ENCODE data around the gene CEP85.

The CEP85 gene

DNA sequence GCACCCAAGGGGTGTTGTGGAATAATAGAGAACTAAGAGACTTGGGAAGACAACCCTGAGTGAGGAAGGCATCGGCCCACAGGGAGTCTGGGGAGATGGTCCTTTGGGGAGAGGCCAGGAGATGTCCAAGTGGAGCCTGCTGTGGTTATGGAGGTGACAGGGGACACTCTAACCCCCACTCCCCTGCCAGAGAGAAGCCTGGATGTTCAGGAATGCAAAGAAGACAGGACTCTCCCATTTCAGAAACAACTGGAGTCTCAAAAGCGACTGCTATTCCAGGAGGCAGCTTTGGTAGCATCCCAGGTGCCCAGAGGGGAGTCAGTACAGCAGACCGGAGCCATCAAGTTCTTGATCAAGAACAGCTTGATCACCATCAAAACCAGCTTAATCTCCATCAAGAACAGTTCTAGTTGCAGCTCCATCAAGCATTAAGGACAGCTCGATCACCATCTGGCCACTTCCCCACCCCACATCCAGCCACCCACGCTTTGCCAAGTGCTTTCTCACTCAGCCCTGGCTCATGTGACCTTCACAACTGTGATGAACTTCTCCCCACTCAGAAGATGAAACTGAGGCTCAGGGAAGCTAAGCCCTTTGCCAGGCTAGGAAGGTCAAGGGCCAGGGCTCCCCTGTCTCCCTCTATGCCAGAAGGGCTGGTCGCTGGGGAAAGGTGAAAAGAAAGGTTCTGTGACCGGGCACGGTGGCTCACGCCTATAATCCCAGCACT is 84.5 kb downstream of the CEP85 start:
- DNase-seq = no peak

DNA sequence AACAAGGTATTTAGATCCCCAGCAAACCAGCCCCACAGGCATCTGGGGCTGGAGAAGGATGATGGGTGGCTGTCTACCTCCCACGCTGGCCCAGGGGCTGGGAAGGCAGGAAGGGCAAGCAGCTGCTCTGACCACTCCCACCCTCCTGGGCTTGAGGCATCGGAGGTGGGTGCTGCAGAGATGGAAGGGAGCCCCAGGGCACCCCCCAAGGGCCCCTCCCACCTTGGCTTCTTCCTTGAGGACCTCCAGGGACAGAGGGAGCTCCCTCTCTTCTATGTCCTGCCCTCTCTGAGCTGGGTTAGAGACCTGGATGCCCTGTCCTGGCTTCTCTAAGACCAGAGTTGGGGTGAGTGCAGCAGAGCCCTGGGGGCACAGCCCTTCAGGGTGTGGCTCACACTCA is 86.9 kb downstream of the CEP85 start:
- no peak for DNase-seq

DNA sequence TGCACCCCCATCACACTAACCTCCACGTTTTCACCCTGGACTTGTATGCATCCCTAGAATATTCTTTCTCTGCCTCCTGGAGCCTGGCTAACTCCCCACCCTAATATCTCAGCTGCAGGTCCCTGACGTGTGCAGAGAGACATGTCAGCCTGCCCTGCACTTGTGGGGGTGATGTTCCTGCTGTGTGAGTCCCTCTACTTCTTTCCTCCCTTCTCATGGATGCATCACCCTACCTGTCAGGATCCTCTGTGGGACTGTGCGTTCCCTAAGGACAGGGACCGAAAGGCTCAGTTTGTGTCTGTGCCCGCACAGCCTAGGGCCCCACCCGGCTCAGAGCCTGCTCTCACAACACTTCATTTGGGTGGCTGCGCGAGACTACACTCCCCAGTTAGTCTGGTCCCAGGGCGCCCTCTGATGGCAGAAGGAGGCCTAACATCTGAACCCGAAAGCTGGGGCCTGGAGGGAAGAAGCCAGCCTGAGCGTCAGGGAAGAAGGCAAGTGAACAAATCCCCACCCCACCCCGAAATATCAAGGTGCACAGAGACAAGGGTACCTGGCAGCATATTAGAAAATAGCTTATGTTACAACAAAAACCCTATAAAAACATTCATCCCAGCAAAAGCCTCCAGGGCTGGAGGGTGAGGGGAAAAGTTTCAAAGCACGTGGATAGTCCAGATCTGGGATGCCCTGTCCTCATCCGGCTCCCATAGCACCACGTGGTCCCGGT is 87.5 kb downstream of the CEP85 start:
- DNase-seq = peak; percentile 79

DNA sequence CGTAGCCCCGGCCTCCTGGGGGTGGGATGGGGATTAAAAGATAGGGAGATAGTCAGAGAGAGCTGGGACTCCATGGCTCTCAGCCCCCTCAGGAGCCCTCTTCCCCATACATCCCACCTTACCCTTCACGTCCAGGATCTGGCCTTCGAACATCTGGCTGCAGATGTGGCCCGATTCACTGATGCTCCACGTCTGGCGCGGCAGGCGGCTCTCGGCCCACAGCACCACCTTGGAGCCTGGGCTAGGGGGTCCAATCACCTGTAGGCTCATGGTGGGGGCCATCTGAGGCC is 88.0 kb downstream of the CEP85 start:
- no peak for DNase-seq

DNA sequence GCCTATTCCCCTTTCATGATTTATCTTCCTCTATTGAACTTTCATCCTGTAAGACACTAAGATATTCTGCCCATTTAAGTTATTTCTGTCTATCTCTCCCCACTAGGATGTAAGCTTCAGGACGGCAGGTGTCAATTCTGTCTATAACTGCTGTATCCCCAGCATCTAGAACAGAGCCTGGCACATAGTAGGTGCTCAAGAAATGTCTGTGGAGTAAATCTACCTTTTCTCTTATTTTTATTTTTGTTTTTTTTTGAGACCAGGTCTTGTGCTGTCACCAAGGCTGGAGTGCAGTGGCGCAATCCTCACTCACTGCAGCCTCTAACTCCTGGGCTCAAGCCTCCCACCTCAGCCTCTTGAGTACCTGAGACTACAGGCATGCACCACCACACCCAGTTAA is 89.4 kb downstream of the CEP85 start:
- no peak for DNase-seq

DNA sequence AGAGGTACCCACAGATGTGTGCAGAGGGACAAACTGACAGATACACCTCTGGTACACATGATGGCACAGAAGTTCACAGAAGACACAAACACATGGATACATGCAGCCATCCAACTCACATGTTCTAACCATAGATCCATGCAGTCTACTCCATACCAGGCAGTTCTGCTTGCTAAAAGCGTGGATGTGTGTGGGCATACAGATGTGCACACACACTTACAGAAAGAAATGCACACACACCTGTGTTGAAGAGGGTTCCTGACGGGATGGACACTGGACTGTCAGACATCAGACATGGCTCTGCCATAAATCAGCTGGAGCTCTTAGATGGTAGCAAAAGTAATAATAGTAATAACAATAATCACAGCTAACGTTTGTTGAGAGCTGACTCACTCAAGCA is 90.5 kb downstream of the CEP85 start:
- no peak for DNase-seq

DNA sequence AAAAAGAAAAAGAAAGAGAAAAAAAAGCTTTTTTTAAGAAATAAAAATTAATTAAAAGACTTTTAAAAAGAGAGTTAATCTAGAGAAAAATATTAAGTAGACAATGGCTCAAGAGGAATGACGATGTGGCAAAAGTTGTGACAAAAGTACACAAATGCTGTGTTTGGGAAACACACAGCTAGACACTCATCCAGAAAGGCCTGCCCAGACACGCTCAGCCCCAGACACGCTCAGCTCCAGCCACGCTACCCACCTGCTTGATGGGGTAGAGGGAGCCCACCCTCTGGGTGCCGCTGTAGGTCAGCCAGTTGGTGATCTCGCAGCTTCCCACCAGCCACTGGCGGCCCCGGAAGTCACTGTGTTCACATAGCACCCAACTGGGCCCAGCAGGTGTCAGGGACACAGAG is 94.0 kb downstream of the CEP85 start:
- no peak for DNase-seq
